GM19372 (cell line): ENCODE measurements around the gene MYL5.
"Not testable (repeated sequence)": the region's sequence is repeated elsewhere in the genome, so short reads cannot be mapped to it uniquely, and the experiment has no call there.

Experiments
- ATAC-seq: cut with Tn5 transposase; IDR thresholded peaks from one replicate; pipeline ENCODE4 v1.9.1; 2021; ENCODE audit warnings: mild to moderate bottlenecking, low read depth, moderate library complexity; ENCODE audit not compliant: unreplicated experiment

Gene MYL5

GRCh38 chr4:674172-675035 lies at the start of gene MYL5, which contains the start of gene ATP5ME:
TSS of gene MYL5 (plus strand) at chr4:674542. CDS start at chr4:678027, 3,485 bp downstream.
TSS of gene ATP5ME (minus strand) at chr4:674276. CDS start at chr4:674247, 29 bp downstream.
- ATAC-seq: peak; percentile 81

GRCh38 chr4:624705-625590 lies 49.4 kb upstream of the MYL5 start, which contains the start of gene PDE6B:
TSS of gene PDE6B (plus strand) at chr4:625573. CDS start at chr4:625627, 54 bp downstream.
- no peak for ATAC-seq

- no peak for ATAC-seq
Observed at GRCh38 chr4:625631-626161, 48.6 kb upstream of the MYL5 start.

- no peak for ATAC-seq
Observed at GRCh38 chr4:626201-627091, 47.9 kb upstream of the MYL5 start.

GRCh38 chr4:627347-628125 lies 46.8 kb upstream of the MYL5 start:
- no peak for ATAC-seq

GRCh38 chr4:628311-628741 lies 46.0 kb upstream of the MYL5 start:
- no peak for ATAC-seq

- ATAC-seq: no peak
Observed at GRCh38 chr4:628821-629635, 45.3 kb upstream of the MYL5 start.

GRCh38 chr4:629636-629914 lies 44.8 kb upstream of the MYL5 start:
- no peak for ATAC-seq

GRCh38 chr4:629915-630641 lies 44.3 kb upstream of the MYL5 start:
- ATAC-seq: no peak

GRCh38 chr4:630656-631055 lies 43.7 kb upstream of the MYL5 start:
- no peak for ATAC-seq

GRCh38 chr4:632196-632790 lies 42.0 kb upstream of the MYL5 start:
- no peak for ATAC-seq

- ATAC-seq: no peak
Observed at GRCh38 chr4:632926-633325, 41.4 kb upstream of the MYL5 start.

- no peak for ATAC-seq
Observed at GRCh38 chr4:633406-633805, 40.9 kb upstream of the MYL5 start.

- ATAC-seq: no peak
Observed at GRCh38 chr4:633976-634598, 40.3 kb upstream of the MYL5 start.

GRCh38 chr4:634599-634985 lies 39.8 kb upstream of the MYL5 start:
- ATAC-seq: no peak

GRCh38 chr4:635066-635835 lies 39.1 kb upstream of the MYL5 start:
- ATAC-seq: not testable (repeated sequence)
